RPMI7951 (cell line): Measurements from ENCODE around the gene CNTN4. TPM values are rescaled to one million over a fixed set of nuclear protein-coding genes. Genes with fewer than 3 reads are reported as not detected.
"Not testable (repeated sequence)": the region's sequence is repeated elsewhere in the genome, so short reads cannot be mapped to it uniquely, and the experiment has no call there.

Experiments
- DNase-seq: peaks from one replicate; pipeline ENCODE4 v3.0.0-alpha.2; 2012; ENCODE audit warnings: low read depth
- total RNA-seq: library from RNA; depleted of rRNA; stranded (reverse); fragments of >200 nt; shearing (Covaris generic); gene quantifications from 2 replicates; pipeline ENCODE4 v1.2.3, GENCODE V29; 2014

Gene CNTN4
- total RNA-seq, 1 experiment from 2014 or later, result not detected

GRCh38 chr3:2516762-2517441 is 418.2 kb downstream of the CNTN4 start:
- no peak for DNase-seq

- no peak for DNase-seq
Observed at GRCh38 chr3:2517500-2518172, 419.0 kb downstream of the CNTN4 start.

GRCh38 chr3:2523281-2523836 is 424.7 kb downstream of the CNTN4 start:
- no peak for DNase-seq

- no peak for DNase-seq
Observed at GRCh38 chr3:2525968-2526367, 427.3 kb downstream of the CNTN4 start.

- DNase-seq, result no peak
Observed at GRCh38 chr3:2526926-2527325, 428.3 kb downstream of the CNTN4 start.

- DNase-seq, result not testable (repeated sequence)
Observed at GRCh38 chr3:2527328-2527727, 428.7 kb downstream of the CNTN4 start.

GRCh38 chr3:2534767-2535166 is 436.1 kb downstream of the CNTN4 start:
- DNase-seq, result not testable (repeated sequence)

GRCh38 chr3:2535206-2535605 is 436.5 kb downstream of the CNTN4 start:
- no peak for DNase-seq

- DNase-seq, result no peak
Observed at GRCh38 chr3:2536575-2536974, 437.9 kb downstream of the CNTN4 start.

GRCh38 chr3:2540115-2540514 is 441.4 kb downstream of the CNTN4 start:
- no peak for DNase-seq

- DNase-seq, result no peak
Observed at GRCh38 chr3:2543247-2543646, 444.6 kb downstream of the CNTN4 start.

GRCh38 chr3:2544212-2544611 is 445.5 kb downstream of the CNTN4 start:
- no peak for DNase-seq

- no peak for DNase-seq
Observed at GRCh38 chr3:2544718-2545117, 446.1 kb downstream of the CNTN4 start.

GRCh38 chr3:2547049-2547448 is 448.4 kb downstream of the CNTN4 start:
- DNase-seq, result no peak

- no peak for DNase-seq
Observed at GRCh38 chr3:2554656-2555055, 456.0 kb downstream of the CNTN4 start.

GRCh38 chr3:2558796-2559195 is 460.1 kb downstream of the CNTN4 start:
- DNase-seq, result no peak

GRCh38 chr3:2567451-2567850 is 468.8 kb downstream of the CNTN4 start:
- DNase-seq, result no peak

- no peak for DNase-seq
Observed at GRCh38 chr3:2568156-2568555, 469.5 kb downstream of the CNTN4 start.

GRCh38 chr3:2568929-2569328 is 470.3 kb downstream of the CNTN4 start:
- DNase-seq, result no peak

GRCh38 chr3:2577571-2577970 is 478.9 kb downstream of the CNTN4 start:
- DNase-seq, result no peak

GRCh38 chr3:2578560-2578959 is 479.9 kb downstream of the CNTN4 start:
- no peak for DNase-seq

GRCh38 chr3:2579206-2579605 is 480.5 kb downstream of the CNTN4 start:
- no peak for DNase-seq

GRCh38 chr3:2583046-2583445 is 484.4 kb downstream of the CNTN4 start:
- no peak for DNase-seq
